ENCODE results near the gene SULT4A1.

The SULT4A1 gene

GRCh38 chr22:43860126-43860525 is 2.2 kb downstream of the SULT4A1 start:
- DNase-seq (ENCODE audit: low read depth) = no peak

- no peak for DNase-seq (ENCODE audit: low read depth)
Measured at GRCh38 chr22:43859621-43860020, 2.7 kb downstream of the SULT4A1 start.

- DNase-seq (ENCODE audit: low read depth) = no peak
Measured at GRCh38 chr22:43859176-43859575, 3.1 kb downstream of the SULT4A1 start.

- no peak for DNase-seq (ENCODE audit: low read depth)
Measured at GRCh38 chr22:43858156-43858895, 4.0 kb downstream of the SULT4A1 start.

- DNase-seq (ENCODE audit: low read depth) = no peak
Measured at GRCh38 chr22:43857367-43857766, 4.9 kb downstream of the SULT4A1 start.

GRCh38 chr22:43855431-43855830 is 6.9 kb downstream of the SULT4A1 start:
- DNase-seq (ENCODE audit: low read depth) = no peak

GRCh38 chr22:43854786-43855271 is 7.5 kb downstream of the SULT4A1 start:
- no peak for DNase-seq (ENCODE audit: low read depth)

GRCh38 chr22:43854121-43854785 is 8.1 kb downstream of the SULT4A1 start:
- DNase-seq (ENCODE audit: low read depth) = no peak

GRCh38 chr22:43853328-43853931 is 8.9 kb downstream of the SULT4A1 start:
- no peak for DNase-seq (ENCODE audit: low read depth)

- no peak for DNase-seq (ENCODE audit: low read depth)
Measured at GRCh38 chr22:43852573-43853327, 9.6 kb downstream of the SULT4A1 start.

GRCh38 chr22:43851979-43852307 is 10.4 kb downstream of the SULT4A1 start:
- no peak for DNase-seq (ENCODE audit: low read depth)

GRCh38 chr22:43851058-43851978 is 11.0 kb downstream of the SULT4A1 start:
- no peak for DNase-seq (ENCODE audit: low read depth)

- DNase-seq (ENCODE audit: low read depth) = no peak
Measured at GRCh38 chr22:43850529-43850928, 11.8 kb downstream of the SULT4A1 start.

- no peak for DNase-seq (ENCODE audit: low read depth)
Measured at GRCh38 chr22:43849731-43850130, 12.6 kb downstream of the SULT4A1 start.

GRCh38 chr22:43848366-43849171 is 13.7 kb downstream of the SULT4A1 start:
- DNase-seq (ENCODE audit: low read depth) = no peak

GRCh38 chr22:43847376-43848289 is 14.7 kb downstream of the SULT4A1 start:
- no peak for DNase-seq (ENCODE audit: low read depth)

- DNase-seq (ENCODE audit: low read depth) = no peak
Measured at GRCh38 chr22:43846966-43847365, 15.3 kb downstream of the SULT4A1 start.

- DNase-seq (ENCODE audit: low read depth) = no peak
Measured at GRCh38 chr22:43845981-43846380, 16.3 kb downstream of the SULT4A1 start.
